HepG2 (cell line): ENCODE data around the gene UBFD1. TPM values are rescaled to one million over a fixed set of nuclear protein-coding genes. Genes with fewer than 3 reads are reported as not detected.

Experiments used
- CAMTA2 ChIP-seq: sonication (generic); formaldehyde crosslinking; IDR thresholded peaks from 2 replicates; pipeline ENCODE4 v1.4.0; 2020; ENCODE audit warnings: mild to moderate bottlenecking, missing genetic modification reagents, borderline replicate concordance
- ESRRA ChIP-seq: sonication (generic); formaldehyde crosslinking; IDR thresholded peaks from 2 replicates; pipeline ENCODE4 v1.5.1; 2020; ENCODE audit warnings: mild to moderate bottlenecking, low read depth, missing genetic modification reagents
- MED1 ChIP-seq: sonication (generic); formaldehyde crosslinking; IDR thresholded peaks from 2 replicates; pipeline ENCODE4 v1.4.0; 2020; ENCODE audit warnings: missing genetic modification reagents
- NR2F1 ChIP-seq, 2 experiments: fragments of 450-650 bp in 1 of 2; formaldehyde crosslinking in 1 of 2; IDR thresholded peaks; 2 replicates each; pipeline versions ENCODE4 v1.5.0 to v1.6.1; 2016 to 2020; ENCODE audit warnings: mild to moderate bottlenecking in 1 of 2, missing compliant biosample characterization in 1 of 2, missing genetic modification reagents in 1 of 2, moderate library complexity in 1 of 2
- THAP11 ChIP-seq: IDR thresholded peaks from 2 replicates; pipeline ENCODE4 v1.6.1; 2016; ENCODE audit warnings: missing biosample characterization, missing genetic modification reagents
- ZNF556 ChIP-seq: sonication (generic); formaldehyde crosslinking; IDR thresholded peaks from 2 replicates; pipeline ENCODE4 v1.4.0; 2020; ENCODE audit warnings: mild to moderate bottlenecking, missing genetic modification reagents, borderline replicate concordance
- ZNF557 ChIP-seq: sonication (generic); formaldehyde crosslinking; IDR thresholded peaks from 2 replicates; pipeline ENCODE4 v1.4.0; 2020; ENCODE audit warnings: missing genetic modification reagents
- ZNF572 ChIP-seq: sonication (generic); formaldehyde crosslinking; IDR thresholded peaks from 2 replicates; pipeline ENCODE4 v1.5.1; 2020; ENCODE audit warnings: mild to moderate bottlenecking, missing genetic modification reagents
- ZNF713 ChIP-seq: sonication (generic); formaldehyde crosslinking; IDR thresholded peaks from 2 replicates; pipeline ENCODE4 v1.4.0; 2020; ENCODE audit warnings: mild to moderate bottlenecking, missing genetic modification reagents
- ZNF724P ChIP-seq: sonication (generic); formaldehyde crosslinking; IDR thresholded peaks from 2 replicates; pipeline ENCODE4 v1.8.0; 2022; ENCODE audit warnings: missing genetic modification reagents, borderline replicate concordance
- ZNF816 ChIP-seq: sonication (generic); formaldehyde crosslinking; IDR thresholded peaks from 2 replicates; pipeline ENCODE4 v1.8.0; 2022; ENCODE audit warnings: missing genetic modification reagents, mild to moderate bottlenecking, borderline replicate concordance
- ZNF891 ChIP-seq: sonication (generic); formaldehyde crosslinking; IDR thresholded peaks from 2 replicates; pipeline ENCODE4 v1.5.0; 2020; ENCODE audit warnings: mild to moderate bottlenecking, missing genetic modification reagents
- ZSCAN29 ChIP-seq: sonication (generic); formaldehyde crosslinking; conservative IDR thresholded peaks from 2 replicates; pipeline ENCODE4 v1.4.0; 2020; ENCODE audit warnings: mild to moderate bottlenecking, missing genetic modification reagents
- polyA plus RNA-seq, 8 experiments: library from polyadenylated mRNA; depleted of rRNA in 3 of 8; stranded (reverse) in 7 of 8; unstranded in 1 of 8; fragments of >200 nt; fragmentation: Illumina TruSeq in 4 of 8; extraction: Trizol in 4 of 8; gene quantifications; 2 replicates each; pipeline versions ENCODE4 v1.2.1 to v1.2.3, GENCODE V29; 2011 to 2016; ENCODE audit warnings: low read depth in 4 of 8, missing spikeins in 1 of 8, mixed read lengths in 1 of 8; ENCODE audit not compliant: insufficient read depth in 1 of 8
- total RNA-seq, 5 experiments: library from RNA; depleted of rRNA; stranded (reverse); fragments of >200 nt; fragmentation: Illumina TruSeq; extraction: Trizol; gene quantifications; 2 replicates each; pipeline ENCODE4 v1.2.3, GENCODE V29; 2016; ENCODE audit warnings: low read depth in 1 of 5
- TF ChIP-seq, protein P1 (sequence below): sonication (generic); formaldehyde crosslinking; IDR thresholded peaks from 2 replicates; pipeline ENCODE4 v1.4.0; 2020; ENCODE audit warnings: missing genetic modification reagents
- TF ChIP-seq, protein P2 (sequence below): sonication (generic); formaldehyde crosslinking; IDR thresholded peaks from 2 replicates; pipeline ENCODE4 v1.4.0; 2020; ENCODE audit warnings: missing genetic modification reagents
- TF ChIP-seq, protein P3 (sequence below): sonication (generic); formaldehyde crosslinking; IDR thresholded peaks from 2 replicates; pipeline ENCODE4 v1.8.0; 2022; ENCODE audit warnings: mild to moderate bottlenecking, missing genetic modification reagents, borderline replicate concordance
- TF ChIP-seq, protein P4 (sequence below): sonication (generic); formaldehyde crosslinking; IDR thresholded peaks from 2 replicates; pipeline ENCODE4 v1.4.0; 2020; ENCODE audit warnings: missing genetic modification reagents, borderline replicate concordance

UBFD1 gene
- total and polyA plus RNA-seq, 2 of the 13 experiments (the other 11 are each of a cell fraction or from before 2014, with no cell fraction given), result 100 to 111 TPM

DNA sequence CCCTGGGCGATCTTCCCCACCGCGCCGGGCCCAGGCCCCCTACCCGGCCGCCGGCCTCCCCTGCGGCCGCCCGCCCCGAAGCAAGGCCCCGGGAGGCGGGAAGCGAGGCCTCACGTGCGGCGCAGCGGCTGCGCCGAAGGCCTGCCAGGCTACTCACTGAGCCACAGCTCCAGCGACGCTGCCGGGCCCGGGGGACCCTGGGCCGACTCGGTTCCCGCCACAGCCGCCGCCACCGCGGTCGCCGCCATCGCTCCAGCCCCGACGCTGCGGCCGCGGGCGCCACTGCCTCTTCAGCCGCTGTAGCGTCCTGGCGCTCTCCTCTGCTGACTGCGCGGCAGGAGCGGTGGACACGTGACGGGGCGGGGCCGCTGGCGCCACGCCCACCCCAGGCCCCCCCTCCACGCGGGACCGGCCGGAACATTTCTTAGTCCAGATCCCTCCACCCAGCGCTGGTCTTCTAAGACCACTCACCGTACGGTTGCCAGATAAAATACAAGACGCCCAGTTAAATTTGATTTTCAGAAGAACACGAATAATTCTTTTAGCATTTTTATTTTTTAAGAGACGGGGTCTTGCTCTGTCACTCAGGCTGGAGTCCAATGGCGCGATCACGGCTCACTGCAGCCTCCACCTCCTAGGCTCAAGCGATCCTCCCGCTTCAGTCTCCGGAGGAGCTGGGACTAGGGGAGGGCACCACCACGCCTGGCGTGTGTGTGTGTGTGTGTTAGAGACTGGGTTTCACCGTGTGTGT is 47.2 kb upstream of the UBFD1 start, which contains the start of gene GGA2 (continued):
- TF ChIP-seq, protein P1, sequence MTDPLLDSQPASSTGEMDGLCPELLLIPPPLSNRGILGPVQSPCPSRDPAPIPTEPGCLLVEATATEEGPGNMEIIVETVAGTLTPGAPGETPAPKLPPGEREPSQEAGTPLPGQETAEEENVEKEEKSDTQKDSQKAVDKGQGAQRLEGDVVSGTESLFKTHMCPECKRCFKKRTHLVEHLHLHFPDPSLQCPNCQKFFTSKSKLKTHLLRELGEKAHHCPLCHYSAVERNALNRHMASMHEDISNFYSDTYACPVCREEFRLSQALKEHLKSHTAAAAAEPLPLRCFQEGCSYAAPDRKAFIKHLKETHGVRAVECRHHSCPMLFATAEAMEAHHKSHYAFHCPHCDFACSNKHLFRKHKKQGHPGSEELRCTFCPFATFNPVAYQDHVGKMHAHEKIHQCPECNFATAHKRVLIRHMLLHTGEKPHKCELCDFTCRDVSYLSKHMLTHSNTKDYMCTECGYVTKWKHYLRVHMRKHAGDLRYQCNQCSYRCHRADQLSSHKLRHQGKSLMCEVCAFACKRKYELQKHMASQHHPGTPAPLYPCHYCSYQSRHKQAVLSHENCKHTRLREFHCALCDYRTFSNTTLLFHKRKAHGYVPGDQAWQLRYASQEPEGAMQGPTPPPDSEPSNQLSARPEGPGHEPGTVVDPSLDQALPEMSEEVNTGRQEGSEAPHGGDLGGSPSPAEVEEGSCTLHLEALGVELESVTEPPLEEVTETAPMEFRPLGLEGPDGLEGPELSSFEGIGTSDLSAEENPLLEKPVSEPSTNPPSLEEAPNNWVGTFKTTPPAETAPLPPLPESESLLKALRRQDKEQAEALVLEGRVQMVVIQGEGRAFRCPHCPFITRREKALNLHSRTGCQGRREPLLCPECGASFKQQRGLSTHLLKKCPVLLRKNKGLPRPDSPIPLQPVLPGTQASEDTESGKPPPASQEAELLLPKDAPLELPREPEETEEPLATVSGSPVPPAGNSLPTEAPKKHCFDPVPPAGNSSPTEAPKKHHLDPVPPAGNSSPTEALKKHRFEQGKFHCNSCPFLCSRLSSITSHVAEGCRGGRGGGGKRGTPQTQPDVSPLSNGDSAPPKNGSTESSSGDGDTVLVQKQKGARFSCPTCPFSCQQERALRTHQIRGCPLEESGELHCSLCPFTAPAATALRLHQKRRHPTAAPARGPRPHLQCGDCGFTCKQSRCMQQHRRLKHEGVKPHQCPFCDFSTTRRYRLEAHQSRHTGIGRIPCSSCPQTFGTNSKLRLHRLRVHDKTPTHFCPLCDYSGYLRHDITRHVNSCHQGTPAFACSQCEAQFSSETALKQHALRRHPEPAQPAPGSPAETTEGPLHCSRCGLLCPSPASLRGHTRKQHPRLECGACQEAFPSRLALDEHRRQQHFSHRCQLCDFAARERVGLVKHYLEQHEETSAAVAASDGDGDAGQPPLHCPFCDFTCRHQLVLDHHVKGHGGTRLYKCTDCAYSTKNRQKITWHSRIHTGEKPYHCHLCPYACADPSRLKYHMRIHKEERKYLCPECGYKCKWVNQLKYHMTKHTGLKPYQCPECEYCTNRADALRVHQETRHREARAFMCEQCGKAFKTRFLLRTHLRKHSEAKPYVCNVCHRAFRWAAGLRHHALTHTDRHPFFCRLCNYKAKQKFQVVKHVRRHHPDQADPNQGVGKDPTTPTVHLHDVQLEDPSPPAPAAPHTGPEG (CRISPR knock-in tag), result peak; percentile 96
- peak; percentile 68 for TF ChIP-seq ZNF891 (CRISPR knock-in tag)
- peak; percentile 91 for TF ChIP-seq MED1 (CRISPR knock-in tag)
- TF ChIP-seq ZNF713 (CRISPR knock-in tag), result peak; percentile 93; the same call in 1 of the 2 replicates
- 0 out of 2 replicates have a peak, but pooled peaks have one; percentile 73 for TF ChIP-seq CAMTA2 (CRISPR knock-in tag)
- TF ChIP-seq ZNF556 (CRISPR knock-in tag), result peak; percentile 97
- TF ChIP-seq ZNF816, result peak; percentile 73; the same call in 1 of the 2 replicates
- TF ChIP-seq, protein P2, sequence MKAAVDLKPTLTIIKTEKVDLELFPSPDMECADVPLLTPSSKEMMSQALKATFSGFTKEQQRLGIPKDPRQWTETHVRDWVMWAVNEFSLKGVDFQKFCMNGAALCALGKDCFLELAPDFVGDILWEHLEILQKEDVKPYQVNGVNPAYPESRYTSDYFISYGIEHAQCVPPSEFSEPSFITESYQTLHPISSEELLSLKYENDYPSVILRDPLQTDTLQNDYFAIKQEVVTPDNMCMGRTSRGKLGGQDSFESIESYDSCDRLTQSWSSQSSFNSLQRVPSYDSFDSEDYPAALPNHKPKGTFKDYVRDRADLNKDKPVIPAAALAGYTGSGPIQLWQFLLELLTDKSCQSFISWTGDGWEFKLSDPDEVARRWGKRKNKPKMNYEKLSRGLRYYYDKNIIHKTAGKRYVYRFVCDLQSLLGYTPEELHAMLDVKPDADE, result 0 out of 2 replicates have a peak, but pooled peaks have one; percentile 62
- TF ChIP-seq, protein P3, sequence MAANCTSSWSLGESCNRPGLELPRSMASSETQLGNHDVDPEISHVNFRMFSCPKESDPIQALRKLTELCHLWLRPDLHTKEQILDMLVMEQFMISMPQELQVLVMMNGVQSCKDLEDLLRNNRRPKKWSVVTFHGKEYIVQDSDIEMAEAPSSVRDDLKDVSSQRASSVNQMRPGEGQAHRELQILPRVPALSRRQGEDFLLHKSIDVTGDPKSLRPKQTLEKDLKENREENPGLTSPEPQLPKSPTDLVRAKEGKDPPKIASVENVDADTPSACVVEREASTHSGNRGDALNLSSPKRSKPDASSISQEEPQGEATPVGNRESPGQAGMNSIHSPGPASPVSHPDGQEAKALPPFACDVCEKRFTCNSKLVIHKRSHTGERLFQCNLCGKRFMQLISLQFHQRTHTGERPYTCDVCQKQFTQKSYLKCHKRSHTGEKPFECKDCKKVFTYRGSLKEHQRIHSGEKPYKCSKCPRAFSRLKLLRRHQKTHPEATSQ (CRISPR knock-in tag), result peak; percentile 90; the same call in 1 of the 2 replicates
- peak; percentile 86 for TF ChIP-seq THAP11 (CRISPR knock-in tag)
- TF ChIP-seq ZNF572 (CRISPR knock-in tag), result peak; percentile 7; the same call in 1 of the 2 replicates
- TF ChIP-seq ZSCAN29 (CRISPR knock-in tag), result peak; percentile 64; the same call in 1 of the 2 replicates
- TF ChIP-seq NR2F1 (CRISPR knock-in tag; IDR thresholded peaks at IDR 0.05), result peak in 1 of 2 experiments; percentile 29; a peak in 1 of 4 replicates
- peak; percentile 91 for TF ChIP-seq ZNF557 (CRISPR knock-in tag)
- peak; percentile 83; the same call in 1 of the 2 replicates for TF ChIP-seq ESRRA
- TF ChIP-seq, protein P4, sequence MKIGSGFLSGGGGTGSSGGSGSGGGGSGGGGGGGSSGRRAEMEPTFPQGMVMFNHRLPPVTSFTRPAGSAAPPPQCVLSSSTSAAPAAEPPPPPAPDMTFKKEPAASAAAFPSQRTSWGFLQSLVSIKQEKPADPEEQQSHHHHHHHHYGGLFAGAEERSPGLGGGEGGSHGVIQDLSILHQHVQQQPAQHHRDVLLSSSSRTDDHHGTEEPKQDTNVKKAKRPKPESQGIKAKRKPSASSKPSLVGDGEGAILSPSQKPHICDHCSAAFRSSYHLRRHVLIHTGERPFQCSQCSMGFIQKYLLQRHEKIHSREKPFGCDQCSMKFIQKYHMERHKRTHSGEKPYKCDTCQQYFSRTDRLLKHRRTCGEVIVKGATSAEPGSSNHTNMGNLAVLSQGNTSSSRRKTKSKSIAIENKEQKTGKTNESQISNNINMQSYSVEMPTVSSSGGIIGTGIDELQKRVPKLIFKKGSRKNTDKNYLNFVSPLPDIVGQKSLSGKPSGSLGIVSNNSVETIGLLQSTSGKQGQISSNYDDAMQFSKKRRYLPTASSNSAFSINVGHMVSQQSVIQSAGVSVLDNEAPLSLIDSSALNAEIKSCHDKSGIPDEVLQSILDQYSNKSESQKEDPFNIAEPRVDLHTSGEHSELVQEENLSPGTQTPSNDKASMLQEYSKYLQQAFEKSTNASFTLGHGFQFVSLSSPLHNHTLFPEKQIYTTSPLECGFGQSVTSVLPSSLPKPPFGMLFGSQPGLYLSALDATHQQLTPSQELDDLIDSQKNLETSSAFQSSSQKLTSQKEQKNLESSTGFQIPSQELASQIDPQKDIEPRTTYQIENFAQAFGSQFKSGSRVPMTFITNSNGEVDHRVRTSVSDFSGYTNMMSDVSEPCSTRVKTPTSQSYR (CRISPR knock-in tag), result peak; percentile 55
- TF ChIP-seq ZNF724P (CRISPR knock-in tag), result peak; percentile 98; the same call in 1 of the 2 replicates
